Measurements from ENCODE around the gene C10orf95. TPM values are rescaled to one million over a fixed set of nuclear protein-coding genes. Genes with fewer than 3 reads are reported as not detected.
A peak's percentile ranks its signal among the peaks of the same experiment; 100 is the strongest.

The C10orf95 gene
- total and polyA plus RNA-seq, 2 of the 13 experiments (the other 11 are each of a cell fraction or from before 2014, with no cell fraction given) = 0.05 to 0.07 TPM

- TF ChIP-seq ZNF616 (CRISPR knock-in tag; IDR thresholded peaks at IDR 0.05; ENCODE audit: low read depth) (0 out of 2 replicates have a peak, but pooled peaks have one; percentile 28), BCL3 (CRISPR knock-in tag; IDR thresholded peaks at IDR 0.05) (0 out of 2 replicates have a peak, but pooled peaks have one; percentile 12), ATRX (CRISPR knock-in tag; IDR thresholded peaks at IDR 0.05; ENCODE audit: borderline replicate concordance) (no peak), PHF20 (CRISPR knock-in tag; IDR thresholded peaks at IDR 0.05) (0 out of 2 replicates have a peak, but pooled peaks have one; percentile 26), ZNF136 (CRISPR knock-in tag; IDR thresholded peaks at IDR 0.05; ENCODE audit: low read depth) (no peak), ZNF563 (CRISPR knock-in tag; IDR thresholded peaks at IDR 0.05) (no peak), ZFP82 (CRISPR knock-in tag; IDR thresholded peaks at IDR 0.05; ENCODE audit: borderline replicate concordance) (peak; percentile 94), ZNF768 (CRISPR knock-in tag; IDR thresholded peaks at IDR 0.05) (peak; percentile 17; the same call in 1 of the 2 replicates), ZNF816 (CRISPR knock-in tag; IDR thresholded peaks at IDR 0.05; ENCODE audit: borderline replicate concordance) (0 out of 2 replicates have a peak, but pooled peaks have one; percentile 73), SMARCE1 (IDR thresholded peaks at IDR 0.05; ENCODE audit: borderline replicate concordance) (no peak), ZSCAN22 (CRISPR knock-in tag; IDR thresholded peaks at IDR 0.05) (no peak), MAX (IDR thresholded peaks at IDR 0.05) (peak; percentile 35), ZBTB38 (CRISPR knock-in tag; IDR thresholded peaks at IDR 0.05) (0 out of 2 replicates have a peak, but pooled peaks have one; percentile 19), ARNT2 (CRISPR knock-in tag; IDR thresholded peaks at IDR 0.05; ENCODE audit: low read depth) (no peak)
- TF ChIP-seq, protein P1, sequence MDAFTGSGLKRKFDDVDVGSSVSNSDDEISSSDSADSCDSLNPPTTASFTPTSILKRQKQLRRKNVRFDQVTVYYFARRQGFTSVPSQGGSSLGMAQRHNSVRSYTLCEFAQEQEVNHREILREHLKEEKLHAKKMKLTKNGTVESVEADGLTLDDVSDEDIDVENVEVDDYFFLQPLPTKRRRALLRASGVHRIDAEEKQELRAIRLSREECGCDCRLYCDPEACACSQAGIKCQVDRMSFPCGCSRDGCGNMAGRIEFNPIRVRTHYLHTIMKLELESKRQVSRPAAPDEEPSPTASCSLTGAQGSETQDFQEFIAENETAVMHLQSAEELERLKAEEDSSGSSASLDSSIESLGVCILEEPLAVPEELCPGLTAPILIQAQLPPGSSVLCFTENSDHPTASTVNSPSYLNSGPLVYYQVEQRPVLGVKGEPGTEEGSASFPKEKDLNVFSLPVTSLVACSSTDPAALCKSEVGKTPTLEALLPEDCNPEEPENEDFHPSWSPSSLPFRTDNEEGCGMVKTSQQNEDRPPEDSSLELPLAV (CRISPR knock-in tag; conservative IDR thresholded peaks at IDR 0.05; ENCODE audit: low read depth) = no peak
- TF ChIP-seq, protein P2, sequence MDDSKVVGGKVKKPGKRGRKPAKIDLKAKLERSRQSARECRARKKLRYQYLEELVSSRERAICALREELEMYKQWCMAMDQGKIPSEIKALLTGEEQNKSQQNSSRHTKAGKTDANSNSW (CRISPR knock-in tag; IDR thresholded peaks at IDR 0.05; ENCODE audit: borderline replicate concordance) = no peak
- TF ChIP-seq, protein P3, sequence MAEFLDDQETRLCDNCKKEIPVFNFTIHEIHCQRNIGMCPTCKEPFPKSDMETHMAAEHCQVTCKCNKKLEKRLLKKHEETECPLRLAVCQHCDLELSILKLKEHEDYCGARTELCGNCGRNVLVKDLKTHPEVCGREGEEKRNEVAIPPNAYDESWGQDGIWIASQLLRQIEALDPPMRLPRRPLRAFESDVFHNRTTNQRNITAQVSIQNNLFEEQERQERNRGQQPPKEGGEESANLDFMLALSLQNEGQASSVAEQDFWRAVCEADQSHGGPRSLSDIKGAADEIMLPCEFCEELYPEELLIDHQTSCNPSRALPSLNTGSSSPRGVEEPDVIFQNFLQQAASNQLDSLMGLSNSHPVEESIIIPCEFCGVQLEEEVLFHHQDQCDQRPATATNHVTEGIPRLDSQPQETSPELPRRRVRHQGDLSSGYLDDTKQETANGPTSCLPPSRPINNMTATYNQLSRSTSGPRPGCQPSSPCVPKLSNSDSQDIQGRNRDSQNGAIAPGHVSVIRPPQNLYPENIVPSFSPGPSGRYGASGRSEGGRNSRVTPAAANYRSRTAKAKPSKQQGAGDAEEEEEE (CRISPR knock-in tag; IDR thresholded peaks at IDR 0.05; ENCODE audit: borderline replicate concordance) = no peak
- TF ChIP-seq, protein P4, sequence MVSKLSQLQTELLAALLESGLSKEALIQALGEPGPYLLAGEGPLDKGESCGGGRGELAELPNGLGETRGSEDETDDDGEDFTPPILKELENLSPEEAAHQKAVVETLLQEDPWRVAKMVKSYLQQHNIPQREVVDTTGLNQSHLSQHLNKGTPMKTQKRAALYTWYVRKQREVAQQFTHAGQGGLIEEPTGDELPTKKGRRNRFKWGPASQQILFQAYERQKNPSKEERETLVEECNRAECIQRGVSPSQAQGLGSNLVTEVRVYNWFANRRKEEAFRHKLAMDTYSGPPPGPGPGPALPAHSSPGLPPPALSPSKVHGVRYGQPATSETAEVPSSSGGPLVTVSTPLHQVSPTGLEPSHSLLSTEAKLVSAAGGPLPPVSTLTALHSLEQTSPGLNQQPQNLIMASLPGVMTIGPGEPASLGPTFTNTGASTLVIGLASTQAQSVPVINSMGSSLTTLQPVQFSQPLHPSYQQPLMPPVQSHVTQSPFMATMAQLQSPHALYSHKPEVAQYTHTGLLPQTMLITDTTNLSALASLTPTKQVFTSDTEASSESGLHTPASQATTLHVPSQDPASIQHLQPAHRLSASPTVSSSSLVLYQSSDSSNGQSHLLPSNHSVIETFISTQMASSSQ (IDR thresholded peaks at IDR 0.05; ENCODE audit: low read depth) = no peak
- TF ChIP-seq, protein P4 (CRISPR knock-in tag; IDR thresholded peaks at IDR 0.05; ENCODE audit: borderline replicate concordance) = 0 out of 2 replicates have a peak, but pooled peaks have one; percentile 41
Measured at GRCh38 chr10:102419269-102420180, 31.8 kb downstream of the C10orf95 start (continued).
